HEK293 (cell line): ENCODE results near the gene CAMK2D.

ENCODE experiments used
- CTCF ChIA-PET: fragments of 350-600 bp; formaldehyde crosslinking; extraction: SDS; loops from one replicate; lab custom pipeline; 2021; ENCODE audit warnings: antibody characterized with exemption; lab: Yijun Ruan, JAX
- POLR2A ChIA-PET: fragments of 300-600 bp; formaldehyde crosslinking; extraction: SDS; loops from one replicate; lab custom pipeline; 2020; ENCODE audit warnings: antibody characterized with exemption, inconsistent platforms; lab: Yijun Ruan, JAX
- H3K27ac ChIP-seq: fragments of 200-500 bp; sonication (Bioruptor generic); 2 replicates; pipeline ENCODE4 v1.5.1; 2014; ENCODE audit warnings: low read depth, low read length, control low read depth, inconsistent platforms; ENCODE audit errors: extremely low read depth
- H3K36me3 ChIP-seq, 2 experiments: fragments of 200-500 bp in 1 of 2; sonication (Bioruptor generic) in 1 of 2; 1 replicate in 1 of 2; 2 replicates in 1 of 2; pipeline ENCODE4 v1.5.1; 2014 to 2017; ENCODE audit warnings: inconsistent platforms in 2 of 2, low read length in 2 of 2; ENCODE audit not compliant: control insufficient read depth in 2 of 2, insufficient read depth in 1 of 2
- H3K4me1 ChIP-seq: fragments of 200-500 bp; sonication (Bioruptor generic); 2 replicates; pipeline ENCODE4 v1.5.1; 2014; ENCODE audit warnings: mild to moderate bottlenecking, low read length, inconsistent platforms; ENCODE audit not compliant: control insufficient read depth, insufficient read depth
- H3K4me3 ChIP-seq: 2 replicates; pipeline ENCODE4 v1.5.1; 2011; ENCODE audit warnings: low read depth, mild to moderate bottlenecking, control low read depth, low read length, moderate library complexity
- H3K9me3 ChIP-seq: fragments of 200-500 bp; sonication (Bioruptor generic); 2 replicates; pipeline ENCODE4 v1.5.1; 2014; ENCODE audit warnings: low read depth, low read length, inconsistent platforms; ENCODE audit not compliant: control insufficient read depth, insufficient read depth
- HIC1 ChIP-seq: fragments of 450-650 bp; formaldehyde crosslinking; IDR thresholded peaks from 2 replicates; pipeline ENCODE4 v1.5.1; 2016; ENCODE audit warnings: missing biosample characterization, missing genetic modification characterization
- PRDM2 ChIP-seq: fragments of 450-650 bp; formaldehyde crosslinking; IDR thresholded peaks from 2 replicates; pipeline ENCODE4 v1.5.1; 2016; ENCODE audit warnings: missing biosample characterization, missing genetic modification characterization, borderline replicate concordance
- RBAK ChIP-seq: fragments of 450-650 bp; formaldehyde crosslinking; IDR thresholded peaks from 2 replicates; pipeline ENCODE4 v1.5.1; 2016; ENCODE audit warnings: missing biosample characterization, missing genetic modification characterization
- ZBTB26 ChIP-seq: fragments of 450-650 bp; formaldehyde crosslinking; optimal IDR thresholded peaks from 2 replicates; pipeline ENCODE3; 2016; ENCODE audit warnings: missing biosample characterization, mild to moderate bottlenecking, missing genetic modification characterization
- ZIC2 ChIP-seq: fragments of 450-650 bp; formaldehyde crosslinking; IDR thresholded peaks from 2 replicates; pipeline ENCODE4 v1.5.1; 2016; ENCODE audit warnings: missing biosample characterization, missing genetic modification characterization
- ZNF2 ChIP-seq: fragments of 450-650 bp; formaldehyde crosslinking; IDR thresholded peaks from 2 replicates; pipeline ENCODE4 v1.5.1; 2016; ENCODE audit warnings: missing biosample characterization, missing genetic modification characterization
- ZNF202 ChIP-seq: fragments of 450-650 bp; formaldehyde crosslinking; IDR thresholded peaks from 2 replicates; pipeline ENCODE4 v1.5.1; 2016; ENCODE audit warnings: missing biosample characterization, missing genetic modification characterization, borderline replicate concordance
- ZNF24 ChIP-seq: fragments of 450-650 bp; formaldehyde crosslinking; IDR thresholded peaks from 2 replicates; pipeline ENCODE4 v1.5.1; 2016; ENCODE audit warnings: missing biosample characterization, missing genetic modification characterization
- ZNF366 ChIP-seq: fragments of 450-650 bp; formaldehyde crosslinking; conservative IDR thresholded peaks from 2 replicates; pipeline ENCODE4 v1.5.1; 2016; ENCODE audit warnings: missing biosample characterization, missing genetic modification characterization
- ZNF394 ChIP-seq: fragments of 450-650 bp; formaldehyde crosslinking; IDR thresholded peaks from 2 replicates; pipeline ENCODE4 v1.5.1; 2016; ENCODE audit warnings: missing biosample characterization, missing genetic modification characterization, mild to moderate bottlenecking, moderate library complexity, borderline replicate concordance
- ZNF398 ChIP-seq: fragments of 450-650 bp; formaldehyde crosslinking; IDR thresholded peaks from 2 replicates; pipeline ENCODE4 v1.5.1; 2017; ENCODE audit warnings: missing biosample characterization, missing genetic modification characterization
- ZNF571 ChIP-seq: fragments of 450-650 bp; formaldehyde crosslinking; IDR thresholded peaks from 2 replicates; pipeline ENCODE4 v1.5.0; 2017; ENCODE audit warnings: missing biosample characterization, missing genetic modification characterization
- TF ChIP-seq, protein P1 (sequence below): fragments of 450-650 bp; formaldehyde crosslinking; IDR thresholded peaks from 2 replicates; pipeline ENCODE4 v1.5.1; 2016; ENCODE audit warnings: missing biosample characterization, missing genetic modification characterization
- TF ChIP-seq, protein P2 (sequence below): fragments of 450-650 bp; formaldehyde crosslinking; IDR thresholded peaks from 2 replicates; pipeline ENCODE4; 2016; ENCODE audit warnings: missing biosample characterization, missing genetic modification characterization

CAMK2D gene

GRCh38 chr4:113603911-113604310 lies 157.6 kb downstream of the CAMK2D start:
- Histone ChIP-seq H3K9me3 (no peaks in the 10 kb centered on the region), H3K4me1 (peaks cover 3% of the 10 kb centered on the region; the same call in 1 of the 2 replicates), H3K4me3 (no peak overlapping the region), H3K27ac (no peak overlapping the region), H3K36me3 (no peaks in the 10 kb centered on the region)
- POLR2A ChIA-PET, result no interaction called here
- TF ChIP-seq PRDM2 (tag by site-specific recombination) (no peak), ZBTB26 (tag by site-specific recombination) (no peak), ZNF366 (no peak), ZNF24 (tag by site-specific recombination) (no peak), ZNF2 (tag by site-specific recombination) (no peak), HIC1 (tag by site-specific recombination) (no peak), ZIC2 (no peak), ZNF398 (tag by site-specific recombination) (no peak), ZNF202 (no peak), ZNF571 (tag by site-specific recombination) (no peak), ZNF394 (tag by site-specific recombination) (no peak), RBAK (tag by site-specific recombination) (no peak)
- TF ChIP-seq, protein P1, sequence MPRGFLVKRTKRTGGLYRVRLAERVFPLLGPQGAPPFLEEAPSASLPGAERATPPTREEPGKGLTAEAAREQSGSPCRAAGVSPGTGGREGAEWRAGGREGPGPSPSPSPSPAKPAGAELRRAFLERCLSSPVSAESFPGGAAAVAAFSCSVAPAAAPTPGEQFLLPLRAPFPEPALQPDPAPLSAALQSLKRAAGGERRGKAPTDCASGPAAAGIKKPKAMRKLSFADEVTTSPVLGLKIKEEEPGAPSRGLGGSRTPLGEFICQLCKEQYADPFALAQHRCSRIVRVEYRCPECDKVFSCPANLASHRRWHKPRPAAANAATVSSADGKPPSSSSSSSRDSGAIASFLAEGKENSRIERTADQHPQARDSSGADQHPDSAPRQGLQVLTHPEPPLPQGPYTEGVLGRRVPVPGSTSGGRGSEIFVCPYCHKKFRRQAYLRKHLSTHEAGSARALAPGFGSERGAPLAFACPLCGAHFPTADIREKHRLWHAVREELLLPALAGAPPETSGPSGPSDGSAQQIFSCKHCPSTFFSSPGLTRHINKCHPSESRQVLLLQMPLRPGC (tag by site-specific recombination), result no peak
- TF ChIP-seq, protein P2, sequence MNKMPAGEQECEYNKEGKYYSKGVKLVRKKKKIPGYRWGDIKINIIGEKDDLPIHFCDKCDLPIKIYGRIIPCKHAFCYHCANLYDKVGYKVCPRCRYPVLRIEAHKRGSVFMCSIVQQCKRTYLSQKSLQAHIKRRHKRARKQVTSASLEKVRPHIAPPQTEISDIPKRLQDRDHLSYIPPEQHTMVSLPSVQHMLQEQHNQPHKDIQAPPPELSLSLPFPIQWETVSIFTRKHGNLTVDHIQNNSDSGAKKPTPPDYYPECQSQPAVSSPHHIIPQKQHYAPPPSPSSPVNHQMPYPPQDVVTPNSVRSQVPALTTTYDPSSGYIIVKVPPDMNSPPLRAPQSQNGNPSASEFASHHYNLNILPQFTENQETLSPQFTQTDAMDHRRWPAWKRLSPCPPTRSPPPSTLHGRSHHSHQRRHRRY (tag by site-specific recombination), result no peak
- CTCF ChIA-PET, result no interaction called here
